GM18499 (cell line): ENCODE data around the gene UBL3.

Experiments
- ATAC-seq: cut with Tn5 transposase; IDR thresholded peaks from one replicate; pipeline ENCODE4 v1.9.1; 2021; ENCODE audit warnings: moderate number of reproducible peaks; ENCODE audit not compliant: insufficient read depth, unreplicated experiment

Gene UBL3

DNA sequence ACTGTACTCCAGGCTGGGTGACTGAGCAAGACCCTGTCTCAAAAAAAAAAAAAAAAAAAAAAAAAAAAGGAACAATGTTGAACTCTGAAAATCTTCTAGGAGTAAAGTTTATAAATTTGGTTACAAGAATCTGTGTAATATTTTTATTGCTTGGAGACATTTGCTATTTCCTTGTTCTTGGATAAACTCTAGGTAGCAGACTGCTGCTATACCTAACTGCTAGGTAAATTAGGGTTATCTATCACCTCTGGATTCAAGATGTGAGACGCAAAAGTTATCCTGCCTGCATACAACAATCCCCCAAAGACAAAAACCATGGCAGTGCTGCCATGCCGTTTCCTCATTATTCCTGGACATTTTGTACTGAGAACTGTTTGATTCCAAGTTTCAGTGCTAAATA is 33.7 kb downstream of the UBL3 start:
- ATAC-seq: no peak

DNA sequence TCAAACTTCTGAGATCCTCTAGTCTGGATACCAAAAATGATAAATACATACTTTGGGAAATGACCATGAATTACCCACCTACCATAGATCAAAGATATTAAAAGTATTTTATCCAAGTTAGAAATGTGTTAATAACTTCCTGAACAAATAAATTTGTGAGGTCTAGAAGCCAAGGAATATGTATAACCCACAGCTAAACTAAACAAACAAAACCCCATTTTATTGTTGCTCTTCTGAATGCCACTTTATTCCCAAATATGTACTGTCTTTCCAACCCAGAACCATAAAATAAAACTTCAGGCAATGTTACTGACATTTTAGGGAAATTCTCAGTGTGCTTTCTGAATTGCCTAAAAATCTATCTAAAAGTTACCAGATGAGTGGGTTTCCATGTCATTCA is 35.1 kb downstream of the UBL3 start:
- no peak for ATAC-seq

DNA sequence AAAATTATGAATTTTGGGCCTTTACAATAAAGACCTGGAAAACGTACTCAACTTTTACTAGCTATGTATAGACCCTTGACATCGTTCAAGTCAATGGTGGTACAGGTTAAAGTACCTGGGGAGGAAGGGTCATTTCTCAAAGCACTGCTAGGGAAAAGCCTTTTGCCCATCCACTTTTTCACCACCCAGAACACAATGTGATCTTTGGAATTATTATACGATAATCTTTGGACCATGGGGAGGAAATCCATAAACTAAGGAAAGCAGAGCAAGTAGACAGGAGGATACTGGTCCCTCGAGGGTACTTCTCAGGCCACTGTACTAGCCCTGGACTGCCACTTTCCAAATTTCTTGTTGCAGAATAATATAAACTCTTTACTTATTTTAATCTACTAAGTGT is 39.5 kb downstream of the UBL3 start:
- no peak for ATAC-seq

DNA sequence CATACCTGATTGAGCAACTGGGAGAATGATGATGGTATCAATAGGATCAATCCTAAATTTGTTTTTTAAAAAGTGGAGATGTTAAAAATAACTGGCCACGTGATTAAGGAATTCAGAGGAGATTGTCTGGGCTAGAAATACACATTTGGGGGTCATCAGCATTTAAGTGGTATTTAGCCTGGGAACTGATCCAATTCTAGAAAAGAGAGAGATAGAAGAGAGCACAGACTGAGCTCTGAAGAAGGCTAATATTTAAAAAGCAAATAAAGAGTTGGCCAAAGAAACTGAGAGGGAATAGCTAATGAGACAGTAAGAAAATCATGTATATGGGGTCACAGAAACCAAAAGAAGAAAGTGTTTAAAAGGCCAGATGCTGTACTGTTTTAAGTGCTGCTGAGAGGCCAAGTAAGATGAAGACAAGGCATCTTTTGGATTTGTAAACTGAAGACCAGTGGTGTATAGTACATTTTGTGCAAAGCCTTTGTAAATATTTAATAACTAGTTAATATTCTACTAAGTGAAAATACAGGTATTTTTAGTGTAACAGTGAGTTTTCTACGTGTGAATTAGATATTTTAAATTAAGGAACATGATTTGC is 40.2 kb downstream of the UBL3 start:
- ATAC-seq: no peak

DNA sequence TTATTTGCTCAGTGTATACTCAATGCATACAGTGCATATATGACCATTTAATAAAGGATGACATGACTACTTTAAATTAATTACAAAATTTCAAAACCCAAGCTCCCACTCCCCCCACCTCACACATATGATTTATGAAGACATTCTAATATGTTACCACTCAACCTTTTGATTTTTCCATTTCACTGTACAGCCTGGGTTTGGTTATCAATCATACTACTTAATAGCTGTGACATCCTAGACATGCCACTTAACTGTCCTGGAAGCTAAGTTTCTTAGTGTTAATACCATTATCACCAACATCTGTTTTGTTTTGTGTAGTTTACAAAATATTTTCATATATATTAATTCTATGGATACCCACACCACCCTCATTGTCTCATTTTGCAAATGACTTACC is 42.2 kb downstream of the UBL3 start:
- no peak for ATAC-seq

DNA sequence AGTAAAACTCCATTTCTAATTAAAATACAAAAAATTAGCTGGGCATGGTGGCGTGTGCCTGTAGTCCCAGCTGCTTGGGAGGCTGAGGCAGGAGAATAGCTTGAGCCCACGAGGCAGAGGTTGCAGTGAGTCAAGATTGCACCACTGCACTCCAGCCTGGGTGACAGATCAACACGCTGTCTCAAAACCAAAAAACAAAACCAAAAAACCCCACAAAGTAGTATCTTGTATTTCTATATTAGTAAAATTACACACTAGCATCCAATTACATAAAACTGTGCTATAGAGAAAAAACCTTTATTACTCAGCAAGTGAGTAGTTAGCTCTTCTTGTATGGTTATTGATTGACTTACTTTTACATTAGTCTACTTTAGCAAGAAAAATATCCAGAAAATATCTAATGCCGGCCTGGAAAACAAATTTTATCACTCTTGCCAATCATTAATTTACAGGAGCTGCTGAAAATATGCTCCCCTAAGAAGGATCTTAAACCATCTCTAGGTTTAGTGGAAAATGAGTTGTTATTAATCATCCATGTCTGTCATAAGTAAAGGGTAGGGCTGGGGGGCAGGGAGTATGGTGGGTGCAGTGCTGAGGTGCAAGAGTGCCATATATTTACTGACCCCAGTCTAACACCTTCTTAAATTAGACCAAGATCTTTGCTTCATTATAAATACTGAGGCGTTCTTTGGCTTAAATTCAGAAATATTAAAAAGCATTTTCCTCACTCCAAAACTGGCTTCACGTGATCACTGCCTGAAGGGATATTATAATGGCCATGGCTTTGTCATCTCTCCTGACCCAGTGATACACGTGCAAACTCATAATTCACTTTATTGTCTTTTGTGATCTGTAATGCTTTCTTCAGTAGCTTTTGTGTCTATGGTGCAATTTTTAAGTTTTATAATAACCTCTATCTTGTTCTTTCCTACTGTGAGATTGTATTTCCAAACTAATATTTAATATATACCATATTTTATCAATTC is 44.1 kb downstream of the UBL3 start:
- no peak for ATAC-seq

DNA sequence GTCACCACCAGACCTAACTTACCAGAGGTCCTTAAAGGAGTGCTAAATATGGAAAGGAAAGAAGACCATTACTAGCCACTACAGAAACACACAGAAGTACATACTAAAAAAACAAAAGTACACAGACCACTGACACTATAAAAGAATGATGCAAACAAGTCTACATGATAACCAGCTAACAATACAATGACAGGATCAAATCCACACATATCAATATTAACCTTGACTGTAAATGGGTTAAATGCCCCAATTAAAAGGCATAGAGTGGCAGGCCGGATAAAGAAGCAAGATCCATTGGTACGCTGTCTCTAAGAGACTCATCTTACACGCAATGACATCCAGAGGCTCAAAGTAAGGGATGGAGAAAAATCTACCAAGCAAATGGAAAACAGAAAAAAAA is 47.2 kb downstream of the UBL3 start:
- no peak for ATAC-seq

DNA sequence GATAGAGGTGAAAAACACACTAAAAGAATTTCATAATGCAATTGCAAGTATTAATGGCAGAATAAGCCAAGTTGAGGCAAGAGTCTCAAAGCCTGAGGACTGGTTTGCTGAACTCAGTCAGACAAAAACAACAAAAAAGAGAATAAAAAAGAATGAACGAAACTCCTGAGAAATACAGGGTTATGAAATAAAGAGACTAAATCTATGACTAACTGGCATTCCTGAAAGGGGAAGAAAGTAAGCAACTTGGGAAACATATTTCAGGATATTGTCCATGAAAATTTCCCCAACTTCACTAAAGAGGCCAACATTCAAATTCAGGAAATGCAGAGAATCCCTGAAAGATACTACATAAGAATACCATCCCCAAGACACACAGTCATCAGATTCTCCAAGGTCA is 47.8 kb downstream of the UBL3 start:
- ATAC-seq: no peak

DNA sequence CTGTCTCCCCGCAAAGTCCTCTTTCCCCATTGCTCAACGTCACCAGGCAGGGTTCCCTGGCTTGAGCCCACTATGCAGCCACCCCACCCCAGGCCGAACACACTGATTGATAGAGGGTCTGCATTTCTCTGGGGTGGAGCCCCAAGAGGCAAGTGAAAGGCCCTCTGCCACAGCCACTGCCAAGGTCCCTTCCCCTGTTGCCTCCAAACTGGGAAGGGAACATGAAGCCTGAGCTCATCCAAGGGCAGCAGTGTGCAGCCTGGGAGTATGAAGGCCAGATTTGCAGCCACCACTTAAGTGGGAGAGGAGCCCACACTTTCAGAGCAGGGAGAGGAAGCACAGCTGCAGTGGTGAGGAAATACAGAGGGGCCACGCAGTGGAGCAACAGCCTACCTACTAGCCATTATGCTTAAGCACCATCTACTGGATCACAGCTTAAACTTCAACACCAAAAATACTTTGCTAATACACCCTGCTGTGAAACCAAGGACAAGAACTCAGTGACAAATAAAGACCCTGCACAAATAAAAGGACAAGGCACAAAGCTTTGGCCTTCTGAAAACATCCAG is 48.6 kb downstream of the UBL3 start:
- ATAC-seq: no peak

DNA sequence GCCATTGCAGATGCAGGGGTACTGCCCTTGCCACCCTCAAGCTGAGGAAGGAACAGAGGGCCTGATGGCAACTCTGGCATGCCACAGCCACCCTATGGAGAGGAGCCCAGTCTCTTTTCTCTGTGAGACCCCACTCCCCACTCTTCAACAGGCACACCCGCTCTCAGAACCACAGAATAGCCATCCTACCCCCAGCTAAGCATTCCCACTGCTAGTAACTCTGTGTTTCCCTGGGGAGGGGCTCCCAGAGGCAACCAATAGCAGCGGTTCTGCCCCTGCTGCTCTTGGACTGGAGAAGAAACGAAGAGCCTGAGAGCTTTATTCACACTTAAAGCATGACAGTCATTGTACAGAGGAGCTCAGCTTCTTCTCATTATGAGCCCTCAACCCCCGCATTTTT is 49.3 kb downstream of the UBL3 start:
- ATAC-seq: no peak

DNA sequence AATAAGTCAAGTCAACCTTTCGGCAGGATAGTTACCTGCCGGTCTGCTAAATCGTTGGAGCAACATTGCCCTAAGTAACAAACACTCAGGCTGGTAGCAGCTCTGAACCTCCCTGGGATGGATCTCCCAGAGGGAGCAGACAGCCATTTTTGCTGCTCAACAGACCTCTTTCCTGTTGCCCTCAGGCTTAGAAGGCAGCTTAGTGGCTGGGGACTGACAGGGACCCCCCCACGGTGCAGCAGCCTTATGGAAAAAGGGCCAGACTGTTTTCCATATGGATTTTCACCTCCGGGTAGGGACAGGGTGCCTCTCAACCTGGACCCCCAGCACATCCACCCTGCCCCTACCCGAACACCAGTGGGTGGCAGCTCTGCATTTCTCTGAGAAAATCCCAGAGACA is 49.7 kb downstream of the UBL3 start:
- ATAC-seq: no peak

DNA sequence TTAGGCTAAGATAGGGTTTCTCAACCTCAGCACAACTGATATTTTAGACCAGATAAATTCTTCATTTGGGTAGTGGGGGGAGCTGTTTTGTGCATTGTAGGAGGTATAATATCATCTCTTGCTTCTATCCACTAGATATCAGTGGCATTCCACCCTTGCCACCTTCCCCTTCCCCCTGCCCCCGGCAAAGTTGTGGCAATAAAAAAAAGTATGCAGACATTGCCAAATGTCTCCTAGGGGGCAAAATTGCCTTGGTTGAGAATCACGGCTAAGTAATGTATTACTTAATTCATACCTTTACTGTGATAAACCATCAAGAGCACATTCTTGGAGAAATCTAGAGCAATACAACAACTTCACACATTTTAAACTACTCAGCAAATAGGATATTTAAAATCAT is 51.4 kb downstream of the UBL3 start:
- ATAC-seq: no peak

DNA sequence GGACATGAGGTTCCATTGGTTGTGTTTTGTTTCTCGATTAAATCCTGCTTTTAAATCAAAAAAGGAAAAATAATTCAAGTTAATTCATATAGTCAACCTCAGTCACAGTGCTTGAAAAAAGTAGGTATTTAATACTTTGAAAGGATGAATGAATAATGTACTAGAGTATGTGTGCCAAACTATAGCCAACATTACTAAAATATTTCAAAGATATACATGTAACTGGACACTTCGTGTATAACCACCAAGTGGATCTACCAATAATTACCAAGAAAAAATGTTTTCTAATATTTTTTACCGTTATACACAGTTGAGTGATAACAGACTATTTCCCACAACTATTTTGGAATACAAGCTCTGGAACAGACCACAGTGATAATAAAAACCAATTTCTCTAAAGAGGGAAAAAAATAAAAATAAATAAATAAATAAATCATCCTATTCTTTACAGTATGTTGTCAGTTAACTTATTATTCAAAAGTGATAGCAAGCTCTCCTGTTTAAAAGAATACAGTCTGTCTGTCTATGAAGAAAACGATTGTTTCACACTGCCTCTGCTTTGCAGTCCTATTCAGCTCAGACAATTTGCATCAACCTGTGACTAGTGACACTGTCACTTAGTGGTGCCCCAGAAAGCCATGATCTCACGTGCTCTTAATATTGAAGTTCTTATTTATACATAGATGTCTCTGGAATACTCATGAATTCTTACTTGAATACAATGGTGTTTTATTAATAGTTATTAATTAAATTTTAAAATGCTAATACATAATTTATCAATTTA is 58.2 kb downstream of the UBL3 start:
- no peak for ATAC-seq

DNA sequence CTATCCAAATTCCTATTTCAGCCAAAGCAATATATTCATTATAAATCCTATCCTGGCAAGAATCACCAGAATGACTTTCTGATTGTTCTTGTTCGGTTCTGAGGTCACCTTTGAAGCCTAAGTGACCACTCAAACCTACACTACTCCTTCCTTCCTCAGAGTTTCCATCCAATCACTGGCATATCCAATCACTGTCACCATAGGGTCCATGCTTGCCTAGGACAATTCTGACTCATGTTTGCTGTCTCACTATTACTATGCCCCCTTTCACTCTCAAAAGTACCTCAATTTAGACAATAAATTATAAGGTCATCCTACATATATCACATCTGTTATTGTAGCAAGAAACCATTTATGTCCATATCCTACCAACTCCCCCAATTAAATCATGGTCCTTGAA is 58.9 kb downstream of the UBL3 start:
- no peak for ATAC-seq

DNA sequence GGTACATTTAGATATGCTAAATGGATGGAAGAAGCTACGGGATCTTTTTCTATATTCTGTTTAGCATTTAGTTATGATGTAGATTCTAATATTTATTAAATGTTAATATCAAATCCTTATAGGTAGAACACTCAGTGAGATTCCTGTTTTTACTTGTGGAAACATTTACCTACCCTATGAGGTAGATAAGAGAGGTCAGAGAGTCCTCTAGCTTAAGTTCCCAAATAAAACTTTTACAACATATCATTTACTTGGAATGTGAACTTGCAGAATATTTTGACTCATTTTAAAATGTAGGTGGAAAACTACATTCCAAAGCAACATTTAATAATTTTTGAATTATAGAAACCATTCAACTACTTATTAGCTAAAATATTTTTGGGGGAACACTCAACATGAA is 63.7 kb downstream of the UBL3 start:
- no peak for ATAC-seq

DNA sequence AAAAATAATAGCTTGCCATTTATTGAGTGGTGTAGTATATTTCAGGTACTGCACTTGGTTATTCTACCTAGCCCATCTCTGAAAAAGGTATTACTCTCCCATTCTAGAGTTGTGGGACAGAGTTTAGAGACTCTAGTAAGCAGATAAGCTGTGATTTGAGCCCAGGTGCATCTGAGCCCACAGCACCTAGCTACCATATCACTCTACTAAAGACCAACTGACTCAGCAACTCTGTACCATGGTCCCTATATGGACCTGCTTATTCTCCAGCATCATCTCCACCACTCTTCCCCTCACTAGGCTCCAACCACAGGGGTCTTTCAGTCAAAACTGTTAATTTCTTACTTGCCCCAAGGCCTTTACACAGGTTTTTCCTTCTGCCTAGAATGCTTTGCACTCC is 64.4 kb downstream of the UBL3 start:
- ATAC-seq: no peak

DNA sequence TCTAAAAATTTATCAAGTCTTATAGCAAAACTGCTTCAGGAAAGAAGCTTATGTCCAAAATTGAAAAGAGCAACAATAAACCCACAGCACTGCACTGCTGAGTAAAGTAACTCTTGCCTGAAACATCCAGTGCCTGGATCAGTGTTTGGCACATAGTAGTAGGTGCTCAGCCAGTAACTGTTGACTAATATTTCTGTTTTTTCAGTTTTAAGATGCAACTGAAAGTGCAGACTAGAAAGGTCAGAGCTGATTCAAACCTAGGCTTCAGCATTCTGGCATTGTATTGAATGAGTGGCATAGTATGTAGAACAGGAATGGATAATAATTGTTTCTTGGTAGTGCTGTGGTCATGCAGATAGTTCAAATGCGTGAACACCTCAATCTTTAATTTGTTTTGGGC is 67.6 kb downstream of the UBL3 start:
- ATAC-seq: no peak

DNA sequence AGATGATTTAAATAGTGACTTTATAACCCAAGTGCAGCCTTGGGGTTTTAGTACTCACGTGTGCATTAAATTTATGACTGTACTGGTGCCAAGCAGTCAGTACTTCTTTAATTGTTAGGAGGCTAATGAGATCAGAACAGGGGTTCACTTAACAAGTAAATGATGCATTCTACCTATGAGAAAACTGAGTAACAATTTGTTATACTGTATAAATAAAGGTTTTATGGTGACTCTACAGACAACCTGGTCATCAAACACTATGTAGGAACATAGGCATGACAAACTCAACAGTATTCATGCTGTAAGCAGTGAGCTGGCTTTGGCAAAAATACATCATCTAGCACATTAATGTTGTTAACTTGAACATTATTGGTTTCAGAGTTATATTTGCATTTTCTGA is 75.6 kb downstream of the UBL3 start:
- ATAC-seq: no peak

DNA sequence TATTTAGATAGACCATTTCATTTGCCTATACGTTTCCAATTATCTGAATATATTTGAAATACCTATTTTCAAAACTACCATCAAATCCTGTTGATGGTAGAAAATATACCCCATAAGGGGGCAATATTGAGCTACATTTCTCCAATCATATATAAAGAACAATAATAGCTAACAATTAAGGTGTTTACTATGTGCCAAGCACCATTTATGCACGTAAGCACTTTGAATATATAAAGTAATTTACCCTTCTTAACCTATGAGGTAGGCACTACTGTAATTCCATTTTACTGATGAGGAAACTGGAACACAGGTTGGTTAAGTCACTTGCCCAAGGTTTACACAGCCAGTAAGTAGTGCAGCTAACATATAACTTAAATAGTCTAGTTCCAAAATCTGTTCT is 79.2 kb downstream of the UBL3 start:
- no peak for ATAC-seq

DNA sequence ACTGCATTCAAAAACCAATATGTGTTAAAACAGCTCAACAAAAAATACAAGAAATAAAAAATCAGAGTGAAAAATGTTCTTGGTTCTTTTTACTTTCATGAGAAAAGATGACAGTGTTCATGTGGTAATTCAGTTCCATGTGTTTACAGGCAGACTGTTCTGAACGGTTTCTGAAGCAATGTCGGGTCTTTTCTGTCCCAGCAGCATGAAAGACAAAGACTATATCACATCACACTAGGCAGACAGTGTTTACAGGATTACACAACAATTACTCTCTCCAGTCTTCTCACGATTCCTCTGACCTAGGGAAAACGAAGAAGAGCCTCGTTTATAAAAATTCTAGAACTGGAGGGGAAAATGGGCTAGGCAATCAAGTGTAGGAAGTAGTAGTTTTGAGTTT is 83.4 kb downstream of the UBL3 start:
- ATAC-seq: no peak
